Measurements from ENCODE around the gene GSTT2B. TPM values are rescaled to one million over a fixed set of nuclear protein-coding genes. Genes with fewer than 3 reads are reported as not detected.

The GSTT2B gene
- total and polyA plus RNA-seq, 2 experiments from 2014 or later = 16.9 to 42.8 TPM

Other genes starting within 250 kb of the GSTT2B start
- gene ZNF70, start 210.1 kb downstream of the GSTT2B start, total RNA-seq = 6.4 and 8.4 TPM in 2 replicates
- 2.3 TPM in 2 replicates for gene ZNF70, start 210.1 kb downstream of the GSTT2B start, polyA plus RNA-seq
- gene VPREB3, start 206.8 kb downstream of the GSTT2B start, total RNA-seq = 1.1 and 2.5 TPM in 2 replicates
- 3.2 and 3.5 TPM in 2 replicates for gene VPREB3, start 206.8 kb downstream of the GSTT2B start, polyA plus RNA-seq
- gene C22orf15, start 198.2 kb downstream of the GSTT2B start, total RNA-seq = 0.07 TPM in 1 of 2 replicates, not detected in the other
- 0.27 and 0.91 TPM in 2 replicates for gene C22orf15, start 198.2 kb downstream of the GSTT2B start, polyA plus RNA-seq
- gene CHCHD10, start 193.2 kb downstream of the GSTT2B start, total RNA-seq = 77.5 and 216 TPM in 2 replicates
- gene CHCHD10, start 193.2 kb downstream of the GSTT2B start, polyA plus RNA-seq = 274 and 324 TPM in 2 replicates
- 38.2 and 71.2 TPM in 2 replicates for gene MMP11, start 188.3 kb downstream of the GSTT2B start, total RNA-seq
- gene MMP11, start 188.3 kb downstream of the GSTT2B start, polyA plus RNA-seq = 39.0 and 61.1 TPM in 2 replicates
- 147 and 162 TPM in 2 replicates for gene SMARCB1, start 174.2 kb downstream of the GSTT2B start, total RNA-seq
- gene SMARCB1, start 174.2 kb downstream of the GSTT2B start, polyA plus RNA-seq = 170 and 175 TPM in 2 replicates
- 18.0 and 46.9 TPM in 2 replicates for gene DERL3, start 122.2 kb downstream of the GSTT2B start, total RNA-seq
- 28.9 and 55.3 TPM in 2 replicates for gene DERL3, start 122.2 kb downstream of the GSTT2B start, polyA plus RNA-seq
- 27.3 and 28.5 TPM in 2 replicates for gene SLC2A11, start 103.3 kb downstream of the GSTT2B start, total RNA-seq
- 34.2 and 37.9 TPM in 2 replicates for gene SLC2A11, start 103.3 kb downstream of the GSTT2B start, polyA plus RNA-seq
- gene MIF, start 66.8 kb downstream of the GSTT2B start, total RNA-seq = 855 and 1,357 TPM in 2 replicates
- 4,717 and 4,854 TPM in 2 replicates for gene MIF, start 66.8 kb downstream of the GSTT2B start, polyA plus RNA-seq
- gene DDTL, start 5.7 kb upstream of the GSTT2B start, total RNA-seq = 3.5 and 6.6 TPM in 2 replicates
- 11.9 and 13.8 TPM in 2 replicates for gene DDTL, start 5.7 kb upstream of the GSTT2B start, polyA plus RNA-seq
- 115 and 309 TPM in 2 replicates for gene DDT, start 13.2 kb upstream of the GSTT2B start, total RNA-seq
- 179 and 244 TPM in 2 replicates for gene DDT, start 13.2 kb upstream of the GSTT2B start, polyA plus RNA-seq
- gene GSTT2, start 18.9 kb upstream of the GSTT2B start, total RNA-seq = 1.2 and 5.2 TPM in 2 replicates
- gene GSTT2, start 18.9 kb upstream of the GSTT2B start, polyA plus RNA-seq = 5.0 and 5.1 TPM in 2 replicates
- gene GSTT4, start 44.3 kb upstream of the GSTT2B start, total RNA-seq = not detected in 2 replicates
- not detected in 2 replicates for gene GSTT4, start 44.3 kb upstream of the GSTT2B start, polyA plus RNA-seq
- gene CABIN1, start 50.1 kb upstream of the GSTT2B start, total RNA-seq = 115 and 124 TPM in 2 replicates
- 33.9 and 42.5 TPM in 2 replicates for gene CABIN1, start 50.1 kb upstream of the GSTT2B start, polyA plus RNA-seq
- gene SUSD2, start 220.3 kb upstream of the GSTT2B start, total RNA-seq = 2.2 and 2.6 TPM in 2 replicates
- gene SUSD2, start 220.3 kb upstream of the GSTT2B start, polyA plus RNA-seq = 1.8 and 2.2 TPM in 2 replicates